Tibial artery (tissue), 4 donors: ENCODE measurements around the gene DHODH.
"Not testable (repeated sequence)": the region's sequence is repeated elsewhere in the genome, so short reads cannot be mapped to it uniquely, and the experiment has no call there.

Experiments used
- DNase-seq, 2 donors: peaks; one replicate each; pipeline ENCODE4 v3.0.0-alpha.2; 2019
- H3K27ac ChIP-seq, 2 donors: fragments of 200-600 bp; sonication (generic) in 1 of 2; 1 replicate in 1 of 2; 2 replicates in 1 of 2; pipeline ENCODE4 v1.5.1; 2018 to 2019; ENCODE audit warnings: mild to moderate bottlenecking in 1 of 2
- H3K27me3 ChIP-seq, 2 donors: fragments of 200-600 bp; sonication (generic) in 1 of 2; one replicate each; pipeline versions ENCODE4 v1.5.1 to v1.6.0; 2016 to 2019
- H3K36me3 ChIP-seq, 3 donors: fragments of 200-600 bp; sonication (generic) in 2 of 3; one replicate each; pipeline ENCODE4 v1.5.1; 2016 to 2019; ENCODE audit warnings: mild to moderate bottlenecking in 2 of 3
- H3K4me1 ChIP-seq, 4 donors: fragments of 200-600 bp; sonication (generic) in 2 of 4; 1 replicate in 3 of 4; 2 replicates in 1 of 4; pipeline ENCODE4 v1.5.1; 2016 to 2019
- H3K4me3 ChIP-seq, 2 donors: fragments of 200-600 bp; sonication (generic) in 1 of 2; 1 replicate in 1 of 2; 2 replicates in 1 of 2; pipeline ENCODE4 v1.5.1; 2018 to 2019; ENCODE audit warnings: mild to moderate bottlenecking in 2 of 2
- H3K9me3 ChIP-seq, 3 donors: fragments of 200-600 bp; sonication (generic) in 1 of 3; one replicate each; pipeline ENCODE4 v1.5.1; 2016 to 2019
- CTCF ChIP-seq, 2 experiments: fragments of 200-600 bp in 1 of 2; fragments of 450-650 bp in 1 of 2; IDR thresholded peaks; one replicate each; pipeline ENCODE4 v1.5.1; 2017 to 2019; ENCODE audit warnings: antibody characterized with exemption in 2 of 2, mild to moderate bottlenecking in 1 of 2, moderate library complexity in 1 of 2
- intact Hi-C: fragments of 100-400 bp; cut with DNase I; formaldehyde crosslinking; loops from one replicate; pipeline ENCODE4 v1.15.0; 2023; ENCODE audit warnings: low total_unique reads

Gene DHODH

GRCh38 chr16:72049110-72049509 is 40.6 kb downstream of the DHODH start:
- no peak overlapping the region for H3K27ac ChIP-seq
- intact Hi-C loops = no loop called here
- TF ChIP-seq CTCF (IDR thresholded peaks at IDR 0.05) = no peak
- H3K4me1 ChIP-seq = no peaks in the 10 kb centered on the region
- H3K36me3 ChIP-seq = peaks cover 0 to under 1% (median 0%) of the 10 kb centered on the region in 3 donors
- H3K27me3 ChIP-seq = no peaks in the 10 kb centered on the region
- H3K9me3 ChIP-seq = peaks cover 0 to 6% (median 0%) of the 10 kb centered on the region in 3 donors
- DNase-seq = no peak
- no peak overlapping the region for H3K4me3 ChIP-seq

- intact Hi-C loops = no loop called here
- H3K36me3 ChIP-seq = no peaks in the 10 kb centered on the region
- no peak for TF ChIP-seq CTCF (IDR thresholded peaks at IDR 0.05)
- H3K27ac ChIP-seq = no peak overlapping the region
- H3K27me3 ChIP-seq = no peaks in the 10 kb centered on the region
- DNase-seq = no peak
- H3K4me1 ChIP-seq = no peaks in the 10 kb centered on the region
- H3K9me3 ChIP-seq = peaks cover 0 to 6% (median 0%) of the 10 kb centered on the region in 3 donors
- no peak overlapping the region for H3K4me3 ChIP-seq
These were observed 42.4 kb downstream of the DHODH start for GRCh38 chr16:72050769-72051464.

- Histone ChIP-seq H3K27ac (no peak overlapping the region), H3K4me3 (no peak overlapping the region), H3K36me3 (no peaks in the 10 kb centered on the region), H3K4me1 (no peaks in the 10 kb centered on the region), H3K27me3 (no peaks in the 10 kb centered on the region), H3K9me3 (peaks cover 0 to 6% (median 0%) of the 10 kb centered on the region in 3 donors)
- intact Hi-C loops = no loop called here
- no peak for DNase-seq
- no peak for TF ChIP-seq CTCF (IDR thresholded peaks at IDR 0.05)
These were observed 43.3 kb downstream of the DHODH start for GRCh38 chr16:72051818-72052217.

GRCh38 chr16:72054254-72054847 is 45.8 kb downstream of the DHODH start, which contains the start of gene HP:
TSS of gene HP (plus strand) at chr16:72054505. CDS start at chr16:72054653, 148 bp downstream.
- DNase-seq, H3K4me1 ChIP-seq, H3K27me3 ChIP-seq, H3K9me3 ChIP-seq, H3K4me3 ChIP-seq, intact Hi-C loops, H3K27ac ChIP-seq, H3K36me3 ChIP-seq: not testable (repeated sequence)

GRCh38 chr16:72055911-72056310 is 47.4 kb downstream of the DHODH start:
- TF ChIP-seq CTCF (IDR thresholded peaks at IDR 0.05) = no peak
- intact Hi-C loops = no loop called here
- no peak overlapping the region for H3K4me3 ChIP-seq
- no peak overlapping the region for H3K27ac ChIP-seq
- no peaks in the 10 kb centered on the region for H3K4me1 ChIP-seq
- DNase-seq = no peak
- H3K27me3 ChIP-seq = no peaks in the 10 kb centered on the region
- H3K9me3 ChIP-seq = no peaks in the 10 kb centered on the region
- no peaks in the 10 kb centered on the region for H3K36me3 ChIP-seq

- H3K4me3 ChIP-seq, H3K36me3 ChIP-seq, DNase-seq, H3K9me3 ChIP-seq, H3K27ac ChIP-seq, H3K4me1 ChIP-seq, intact Hi-C loops, H3K27me3 ChIP-seq: not testable (repeated sequence)
These were observed 48.8 kb downstream of the DHODH start for GRCh38 chr16:72057313-72057712.

GRCh38 chr16:72059060-72059459 is 50.5 kb downstream of the DHODH start:
- intact Hi-C loops, H3K27ac ChIP-seq, H3K4me3 ChIP-seq, H3K4me1 ChIP-seq, DNase-seq, H3K27me3 ChIP-seq, H3K36me3 ChIP-seq, H3K9me3 ChIP-seq: not testable (repeated sequence)
